Measurements from ENCODE around the gene R3HDM1.

DNA sequence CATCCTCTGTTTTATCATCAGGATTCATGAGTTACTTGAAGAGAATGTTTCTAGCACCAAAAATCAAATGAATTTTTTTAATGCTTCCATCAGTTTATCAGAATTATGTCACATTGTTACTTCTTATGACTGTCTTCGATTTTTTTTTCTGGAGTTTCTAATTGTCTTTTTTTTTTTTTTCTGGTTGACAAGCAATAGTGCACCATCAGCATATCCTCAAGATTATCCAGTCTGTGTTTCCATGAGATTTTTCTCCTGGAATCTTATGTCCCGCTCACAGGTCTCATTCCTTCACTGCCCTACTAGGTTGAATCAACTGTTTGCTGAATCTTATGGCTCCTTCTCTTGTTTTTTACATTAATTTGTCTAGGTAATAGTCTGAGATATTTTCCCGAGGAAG is 16.0 kb downstream of the R3HDM1 start:
- TF ChIP-seq, protein P1, sequence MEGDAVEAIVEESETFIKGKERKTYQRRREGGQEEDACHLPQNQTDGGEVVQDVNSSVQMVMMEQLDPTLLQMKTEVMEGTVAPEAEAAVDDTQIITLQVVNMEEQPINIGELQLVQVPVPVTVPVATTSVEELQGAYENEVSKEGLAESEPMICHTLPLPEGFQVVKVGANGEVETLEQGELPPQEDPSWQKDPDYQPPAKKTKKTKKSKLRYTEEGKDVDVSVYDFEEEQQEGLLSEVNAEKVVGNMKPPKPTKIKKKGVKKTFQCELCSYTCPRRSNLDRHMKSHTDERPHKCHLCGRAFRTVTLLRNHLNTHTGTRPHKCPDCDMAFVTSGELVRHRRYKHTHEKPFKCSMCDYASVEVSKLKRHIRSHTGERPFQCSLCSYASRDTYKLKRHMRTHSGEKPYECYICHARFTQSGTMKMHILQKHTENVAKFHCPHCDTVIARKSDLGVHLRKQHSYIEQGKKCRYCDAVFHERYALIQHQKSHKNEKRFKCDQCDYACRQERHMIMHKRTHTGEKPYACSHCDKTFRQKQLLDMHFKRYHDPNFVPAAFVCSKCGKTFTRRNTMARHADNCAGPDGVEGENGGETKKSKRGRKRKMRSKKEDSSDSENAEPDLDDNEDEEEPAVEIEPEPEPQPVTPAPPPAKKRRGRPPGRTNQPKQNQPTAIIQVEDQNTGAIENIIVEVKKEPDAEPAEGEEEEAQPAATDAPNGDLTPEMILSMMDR (IDR thresholded peaks at IDR 0.05), result no peak
- no peak for TF ChIP-seq POLR2A (IDR thresholded peaks at IDR 0.05)
